NT2/D1 (cell line): ENCODE data around the gene AMZ2.

Experiments used
- YY1 ChIP-seq: IDR thresholded peaks from 2 replicates; pipeline ENCODE4 v1.6.1; 2011; ENCODE audit not compliant: insufficient read length, insufficient read depth
- ZNF274 ChIP-seq: IDR thresholded peaks from 2 replicates; pipeline ENCODE4 v1.6.1; 2011; ENCODE audit warnings: mild to moderate bottlenecking, low read depth, low read length

- no peak for TF ChIP-seq YY1
- TF ChIP-seq ZNF274 = no peak
These were observed 40.1 kb upstream of the AMZ2 start for GRCh38 chr17:68207651-68208253.
